Neural crest cell (in vitro differentiated cells): ENCODE results near the gene VPS45. TPM values are rescaled to one million over a fixed set of nuclear protein-coding genes. Genes with fewer than 3 reads are reported as not detected.
"Not testable (repeated sequence)": the region's sequence is repeated elsewhere in the genome, so short reads cannot be mapped to it uniquely, and the experiment has no call there.

ENCODE experiments used
- DNase-seq: peaks from one replicate; pipeline ENCODE4 v3.0.0; 2021; ENCODE audit warnings: low read depth, mixed read lengths, low spot score
- H3K27ac Mint-ChIP-seq: one replicate; pipeline ENCODE4 v1.8.0; 2021; ENCODE audit warnings: mild to moderate bottlenecking, mixed read lengths; ENCODE audit not compliant: unreplicated experiment
- H3K27me3 Mint-ChIP-seq: 2 replicates; pipeline ENCODE4 v1.8.0; 2021; ENCODE audit warnings: low read depth, mild to moderate bottlenecking, mixed read lengths
- H3K36me3 Mint-ChIP-seq: 2 replicates; pipeline ENCODE4 v1.8.0; 2021; ENCODE audit warnings: low read depth, mild to moderate bottlenecking, mixed read lengths
- H3K4me1 Mint-ChIP-seq: 2 replicates; pipeline ENCODE4 v1.8.0; 2021; ENCODE audit warnings: mixed read lengths
- H3K4me3 Mint-ChIP-seq: one replicate; pipeline ENCODE4 v1.8.0; 2021; ENCODE audit warnings: mild to moderate bottlenecking, mixed read lengths
- H3K9me3 Mint-ChIP-seq: 2 replicates; pipeline ENCODE4 v1.8.0; 2021; ENCODE audit warnings: mixed read lengths
- total RNA-seq: library from RNA; stranded (reverse); gene quantifications from 2 replicates; pipeline ENCODE4 v1.2.1, GENCODE V29; 2021
- TF ChIP-seq, protein P1 (sequence below): fragments of 200-600 bp; sonication (generic); conservative IDR thresholded peaks from 2 replicates; pipeline ENCODE4 v1.5.0; 2021; ENCODE audit warnings: antibody characterized with exemption, mild to moderate bottlenecking

The VPS45 gene
- total RNA-seq, 1 donor from 2014 or later, result 48.8 TPM

DNA sequence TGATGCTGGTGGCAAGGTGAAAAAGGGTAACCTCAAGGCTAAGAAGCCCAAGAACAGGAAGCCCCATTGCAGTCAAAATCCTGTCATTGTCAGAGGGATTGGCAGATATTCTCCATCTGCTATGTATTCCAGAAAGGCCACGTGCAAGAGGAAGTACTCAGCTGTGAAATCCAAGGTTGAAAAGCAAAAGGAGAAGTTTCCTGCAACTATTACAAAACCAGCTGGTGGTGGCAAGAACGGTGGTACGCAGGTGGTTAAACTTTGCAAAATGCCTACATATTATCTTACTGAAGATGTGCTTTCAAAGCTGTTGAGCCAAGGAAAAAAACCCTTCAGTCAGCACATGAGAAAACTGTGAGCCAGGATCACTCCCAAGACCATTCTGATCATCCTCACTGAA is 13.7 kb upstream of the VPS45 start:
- Mint-ChIP-seq H3K27ac (no peak overlapping the region), H3K36me3 (no peaks in the 10 kb centered on the region), H3K9me3 (no peaks in the 10 kb centered on the region), H3K27me3 (no peaks in the 10 kb centered on the region), H3K4me3 (no peak overlapping the region), H3K4me1 (no peaks in the 10 kb centered on the region)
- TF ChIP-seq, protein P1, sequence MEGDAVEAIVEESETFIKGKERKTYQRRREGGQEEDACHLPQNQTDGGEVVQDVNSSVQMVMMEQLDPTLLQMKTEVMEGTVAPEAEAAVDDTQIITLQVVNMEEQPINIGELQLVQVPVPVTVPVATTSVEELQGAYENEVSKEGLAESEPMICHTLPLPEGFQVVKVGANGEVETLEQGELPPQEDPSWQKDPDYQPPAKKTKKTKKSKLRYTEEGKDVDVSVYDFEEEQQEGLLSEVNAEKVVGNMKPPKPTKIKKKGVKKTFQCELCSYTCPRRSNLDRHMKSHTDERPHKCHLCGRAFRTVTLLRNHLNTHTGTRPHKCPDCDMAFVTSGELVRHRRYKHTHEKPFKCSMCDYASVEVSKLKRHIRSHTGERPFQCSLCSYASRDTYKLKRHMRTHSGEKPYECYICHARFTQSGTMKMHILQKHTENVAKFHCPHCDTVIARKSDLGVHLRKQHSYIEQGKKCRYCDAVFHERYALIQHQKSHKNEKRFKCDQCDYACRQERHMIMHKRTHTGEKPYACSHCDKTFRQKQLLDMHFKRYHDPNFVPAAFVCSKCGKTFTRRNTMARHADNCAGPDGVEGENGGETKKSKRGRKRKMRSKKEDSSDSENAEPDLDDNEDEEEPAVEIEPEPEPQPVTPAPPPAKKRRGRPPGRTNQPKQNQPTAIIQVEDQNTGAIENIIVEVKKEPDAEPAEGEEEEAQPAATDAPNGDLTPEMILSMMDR, result no peak
- DNase-seq, result no peak

DNA sequence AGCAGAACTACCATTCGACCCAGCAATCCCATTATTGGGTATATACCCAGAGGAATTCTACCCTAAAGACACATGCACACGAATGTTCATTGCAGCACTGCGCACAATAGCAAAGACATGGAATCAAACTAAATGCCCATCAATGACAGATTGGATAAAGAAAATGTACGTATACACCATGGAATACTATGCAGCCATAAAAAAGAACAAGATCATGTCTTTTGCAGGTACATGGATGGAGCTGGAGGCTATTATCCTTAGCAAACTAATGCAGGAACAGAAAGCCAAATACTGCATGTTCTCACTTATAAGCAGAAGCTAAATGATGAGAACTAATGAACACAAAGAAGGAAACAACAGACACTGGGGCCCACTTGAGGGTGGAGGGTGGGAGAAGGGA is 12.1 kb upstream of the VPS45 start:
- H3K4me3 Mint-ChIP-seq, H3K36me3 Mint-ChIP-seq, H3K27me3 Mint-ChIP-seq, H3K27ac Mint-ChIP-seq, H3K9me3 Mint-ChIP-seq, H3K4me1 Mint-ChIP-seq, DNase-seq: not testable (repeated sequence)

DNA sequence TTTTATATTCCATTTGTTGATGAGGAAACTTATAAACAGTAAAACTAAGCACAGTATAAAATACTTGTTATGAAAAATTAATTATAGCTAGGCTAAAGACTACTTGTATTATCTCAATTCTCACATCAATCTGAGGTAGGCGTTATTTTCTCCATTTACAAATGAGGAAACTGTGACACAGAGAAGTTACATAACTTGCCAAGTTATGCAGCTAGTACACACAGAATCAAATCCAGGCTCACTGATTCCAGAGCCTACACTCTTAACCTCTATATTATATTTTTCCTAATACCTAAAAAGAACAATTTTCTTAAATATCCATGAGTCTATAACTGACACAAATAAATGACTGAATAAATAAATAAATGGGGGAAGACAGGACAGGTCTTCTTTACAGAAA is 11.2 kb upstream of the VPS45 start:
- DNase-seq, result no peak
- Mint-ChIP-seq H3K27ac (no peak overlapping the region), H3K36me3 (no peaks in the 10 kb centered on the region), H3K27me3 (no peaks in the 10 kb centered on the region), H3K4me3 (no peak overlapping the region), H3K4me1 (peaks cover 5% of the 10 kb centered on the region), H3K9me3 (no peaks in the 10 kb centered on the region)
- TF ChIP-seq, protein P1, result no peak

DNA sequence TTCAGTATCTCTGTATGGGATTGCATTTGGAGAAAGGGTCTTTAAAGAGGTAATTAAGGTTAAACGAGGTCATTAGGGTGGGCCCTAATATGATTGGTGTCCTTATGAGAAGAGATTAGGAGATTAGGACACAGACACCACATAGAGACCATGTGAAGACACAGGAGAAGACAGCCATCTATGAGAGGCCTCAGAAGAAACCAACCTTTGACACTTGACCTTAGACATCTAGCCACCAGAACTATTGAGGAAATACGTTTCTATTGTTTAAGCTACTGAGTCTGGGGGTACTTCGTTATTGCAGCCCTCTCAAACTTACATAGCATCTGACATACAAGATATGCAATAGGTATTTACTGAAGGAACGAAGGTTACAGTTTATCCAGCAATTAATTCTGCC is 7.3 kb upstream of the VPS45 start:
- Mint-ChIP-seq H3K27ac (no peak overlapping the region), H3K27me3 (no peaks in the 10 kb centered on the region), H3K4me1 (peaks cover 5% of the 10 kb centered on the region), H3K36me3 (no peaks in the 10 kb centered on the region), H3K4me3 (no peak overlapping the region), H3K9me3 (no peaks in the 10 kb centered on the region)
- TF ChIP-seq, protein P1, result no peak
- no peak for DNase-seq

DNA sequence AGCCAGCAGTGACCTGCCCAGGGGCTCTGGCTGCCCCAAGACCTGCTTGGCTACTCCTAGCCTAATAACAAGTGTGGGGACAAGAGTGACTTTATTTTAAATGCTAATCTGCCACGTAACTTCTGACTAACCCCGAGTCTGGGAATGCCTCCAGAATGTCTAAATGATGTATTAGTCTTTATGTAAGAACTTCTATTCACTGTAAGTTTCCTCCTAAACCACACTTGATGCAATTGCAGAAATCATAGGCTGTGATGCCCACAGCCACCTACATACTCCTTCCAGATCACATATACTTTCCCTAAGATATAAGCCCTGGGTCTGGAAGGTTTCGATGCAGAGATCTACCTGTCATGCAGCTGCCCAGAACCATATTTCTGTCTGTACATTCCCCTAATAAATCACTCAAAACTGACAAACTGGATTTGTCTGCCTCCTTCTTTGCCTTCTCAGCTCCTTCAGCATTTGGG is 5.9 kb upstream of the VPS45 start:
- H3K4me1 Mint-ChIP-seq, result peaks cover 15% of the 10 kb centered on the region
- no peak for DNase-seq
- TF ChIP-seq, protein P1, result no peak
- H3K9me3 Mint-ChIP-seq, result no peaks in the 10 kb centered on the region
- H3K36me3 Mint-ChIP-seq, result no peaks in the 10 kb centered on the region
- no peak overlapping the region for H3K4me3 Mint-ChIP-seq
- no peaks in the 10 kb centered on the region for H3K27me3 Mint-ChIP-seq
- H3K27ac Mint-ChIP-seq, result no peak overlapping the region

DNA sequence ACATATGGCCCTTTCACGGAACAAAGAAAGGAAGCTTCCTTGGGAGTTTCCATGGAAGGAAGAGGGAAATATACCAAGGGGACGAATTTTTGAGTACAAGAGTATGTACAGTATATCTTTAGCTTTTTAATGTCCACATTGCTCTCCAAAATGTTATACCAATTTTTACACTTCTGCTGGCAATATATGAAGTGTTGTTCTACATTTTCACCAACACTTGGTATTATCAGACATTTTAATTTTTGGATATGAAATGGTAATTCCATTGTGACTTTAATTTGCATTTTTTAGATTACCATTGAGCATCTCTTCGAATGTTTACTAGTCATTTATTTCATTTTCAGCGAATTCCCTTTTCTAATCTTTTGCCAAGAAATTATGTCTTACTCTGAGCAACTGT is 5.5 kb upstream of the VPS45 start:
- Mint-ChIP-seq H3K36me3 (no peaks in the 10 kb centered on the region), H3K4me1 (peaks cover 20% of the 10 kb centered on the region), H3K27me3 (no peaks in the 10 kb centered on the region), H3K9me3 (no peaks in the 10 kb centered on the region), H3K4me3 (peak overlapping the region; percentile 8), H3K27ac (no peak overlapping the region)
- TF ChIP-seq, protein P1, result no peak
- DNase-seq, result no peak
